HepG2 (cell line): ENCODE data around the gene ATG3. TPM values are rescaled to one million over a fixed set of nuclear protein-coding genes. Genes with fewer than 3 reads are reported as not detected.

ENCODE experiments used
- AKAP8 ChIP-seq: sonication (generic); formaldehyde crosslinking; IDR thresholded peaks from 2 replicates; pipeline ENCODE4 v1.5.1; 2020; ENCODE audit warnings: mild to moderate bottlenecking, missing genetic modification reagents
- CCDC6 ChIP-seq: sonication (generic); formaldehyde crosslinking; IDR thresholded peaks from 2 replicates; pipeline ENCODE4 v1.8.1; 2022; ENCODE audit warnings: mild to moderate bottlenecking, missing genetic modification reagents, moderate library complexity
- ERF ChIP-seq: IDR thresholded peaks from 2 replicates; pipeline ENCODE4 v1.6.1; 2018; ENCODE audit warnings: missing biosample characterization, missing genetic modification reagents
- GATA4 ChIP-seq: sonication (generic); IDR thresholded peaks from 2 replicates; pipeline ENCODE4 v1.6.1; 2016; ENCODE audit warnings: antibody characterized with exemption, low read depth, borderline replicate concordance
- HES4 ChIP-seq: sonication (generic); formaldehyde crosslinking; IDR thresholded peaks from 2 replicates; pipeline ENCODE4 v1.9.0; 2021; ENCODE audit warnings: mild to moderate bottlenecking, missing genetic modification reagents, borderline replicate concordance
- IKZF5 ChIP-seq: IDR thresholded peaks from 2 replicates; pipeline ENCODE4 v1.6.1; 2018; ENCODE audit warnings: missing genetic modification reagents, mild to moderate bottlenecking, missing compliant biosample characterization
- IRF1 ChIP-seq: sonication (generic); formaldehyde crosslinking; IDR thresholded peaks from 2 replicates; pipeline ENCODE4 v1.4.0; 2020; ENCODE audit warnings: low read depth, mild to moderate bottlenecking, missing genetic modification reagents
- KDM2A ChIP-seq: sonication (generic); formaldehyde crosslinking; IDR thresholded peaks from 2 replicates; pipeline ENCODE4 v1.4.0; 2020; ENCODE audit warnings: low read depth, missing genetic modification reagents, borderline replicate concordance
- RFX3 ChIP-seq: IDR thresholded peaks from 2 replicates; pipeline ENCODE4 v1.6.1; 2016; ENCODE audit warnings: missing biosample characterization, missing genetic modification reagents
- SNAPC4 ChIP-seq: sonication (generic); formaldehyde crosslinking; IDR thresholded peaks from 2 replicates; pipeline ENCODE4 v1.4.0; 2020; ENCODE audit warnings: mild to moderate bottlenecking, missing genetic modification reagents
- SPEN ChIP-seq: sonication (generic); formaldehyde crosslinking; IDR thresholded peaks from 2 replicates; pipeline ENCODE4 v1.5.1; 2020; ENCODE audit warnings: low read depth, mild to moderate bottlenecking, missing genetic modification reagents
- SRY ChIP-seq: sonication (generic); formaldehyde crosslinking; IDR thresholded peaks from 2 replicates; pipeline ENCODE4 v1.8.0; 2022; ENCODE audit warnings: mild to moderate bottlenecking, missing genetic modification reagents
- ZBTB34 ChIP-seq: sonication (generic); formaldehyde crosslinking; IDR thresholded peaks from 2 replicates; pipeline ENCODE4 v1.8.0; 2022; ENCODE audit warnings: mild to moderate bottlenecking, missing genetic modification reagents
- ZNF18 ChIP-seq: sonication (generic); formaldehyde crosslinking; IDR thresholded peaks from 2 replicates; pipeline ENCODE4 v1.8.0; 2022; ENCODE audit warnings: mild to moderate bottlenecking, missing genetic modification reagents; ENCODE audit not compliant: insufficient replicate concordance
- ZNF607 ChIP-seq: sonication (generic); formaldehyde crosslinking; IDR thresholded peaks from 2 replicates; pipeline ENCODE4 v1.5.1; 2020; ENCODE audit warnings: missing genetic modification reagents, mild to moderate bottlenecking, borderline replicate concordance
- ZNF670 ChIP-seq: sonication (generic); formaldehyde crosslinking; IDR thresholded peaks from 2 replicates; pipeline ENCODE4 v1.8.0; 2022; ENCODE audit warnings: mild to moderate bottlenecking, missing genetic modification reagents, borderline replicate concordance
- ZNF740 ChIP-seq: sonication (generic); formaldehyde crosslinking; IDR thresholded peaks from 2 replicates; pipeline ENCODE4 v1.4.0; 2020; ENCODE audit warnings: missing genetic modification reagents
- polyA plus RNA-seq, 8 experiments: library from polyadenylated mRNA; depleted of rRNA in 3 of 8; stranded (reverse) in 7 of 8; unstranded in 1 of 8; fragments of >200 nt; fragmentation: Illumina TruSeq in 4 of 8; extraction: Trizol in 4 of 8; gene quantifications; 2 replicates each; pipeline versions ENCODE4 v1.2.1 to v1.2.3, GENCODE V29; 2011 to 2016; ENCODE audit warnings: low read depth in 4 of 8, missing spikeins in 1 of 8, mixed read lengths in 1 of 8; ENCODE audit not compliant: insufficient read depth in 1 of 8
- total RNA-seq, 5 experiments: library from RNA; depleted of rRNA; stranded (reverse); fragments of >200 nt; fragmentation: Illumina TruSeq; extraction: Trizol; gene quantifications; 2 replicates each; pipeline ENCODE4 v1.2.3, GENCODE V29; 2016; ENCODE audit warnings: low read depth in 1 of 5

Gene ATG3
- total and polyA plus RNA-seq, 2 of the 13 experiments (the other 11 are each of a cell fraction or from before 2014, with no cell fraction given): 19.6 to 34.8 TPM

GRCh38 chr3:112561734-112562529 lies at the start of gene ATG3, which contains the start of gene SLC35A5 (continued):
- TF ChIP-seq ZBTB34 (CRISPR knock-in tag) (peak; percentile 41; the same call in 1 of the 2 replicates), HES4 (CRISPR knock-in tag) (0 out of 2 replicates have a peak, but pooled peaks have one; percentile 33), ZNF18 (CRISPR knock-in tag) (peak; percentile 49), ERF (peak; percentile 58), ZNF607 (CRISPR knock-in tag) (peak; percentile 82; the same call in 1 of the 2 replicates), ZNF670 (peak; percentile 80; the same call in 1 of the 2 replicates), GATA4 (peak; percentile 73; the same call in 1 of the 2 replicates), CCDC6 (CRISPR knock-in tag) (no peak; the same call in 1 of the 2 replicates), SNAPC4 (0 out of 2 replicates have a peak, but pooled peaks have one; percentile 19), KDM2A (CRISPR knock-in tag) (peak; percentile 91), SRY (CRISPR knock-in tag) (peak; percentile 67; the same call in 1 of the 2 replicates), RFX3 (no peak), AKAP8 (CRISPR knock-in tag) (no peak), ZNF740 (CRISPR knock-in tag) (no peak), IRF1 (CRISPR knock-in tag) (no peak), SPEN (CRISPR knock-in tag) (peak; percentile 85), IKZF5 (CRISPR knock-in tag) (peak; percentile 84)
